Measurements from ENCODE around the gene ATG2A. TPM values are rescaled to one million over a fixed set of nuclear protein-coding genes. Genes with fewer than 3 reads are reported as not detected.

Gene ATG2A
- total and polyA plus RNA-seq, 7 experiments from 2014 or later = 3.4 to 105 (median 33.5) TPM

DNA sequence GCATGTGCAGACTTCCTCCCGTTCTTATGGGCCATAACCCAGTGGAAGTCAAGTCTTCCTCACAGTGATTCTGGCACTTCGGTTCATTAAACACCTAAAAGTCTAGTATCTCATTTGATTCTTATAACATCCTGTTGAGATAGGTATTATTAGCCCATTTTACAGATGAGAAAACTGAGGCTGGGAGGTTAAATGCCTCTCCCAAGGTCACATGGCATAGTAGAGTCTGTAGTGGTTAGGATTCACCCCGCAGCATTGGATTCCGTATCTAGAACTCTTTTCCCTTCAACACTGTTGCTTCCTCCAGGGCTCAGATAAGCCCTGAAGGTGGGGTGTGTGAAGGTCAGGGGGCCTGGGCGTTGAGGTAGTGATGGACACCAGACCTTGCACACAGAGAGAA is 15.3 kb upstream of the ATG2A start:
- ATAC-seq (no peak), DNase-seq (no peak)
- no peaks in the 10 kb centered on the region for H3K4me1 ChIP-seq (ENCODE audit: control insufficient read depth in 2 of 2, insufficient read depth in 2 of 2, low read length in 2 of 2)
- no peaks in the 10 kb centered on the region for H3K27me3 ChIP-seq (ENCODE audit: control insufficient read depth in 2 of 2, insufficient read depth in 2 of 2, low read length in 2 of 2)
- no peaks in the 10 kb centered on the region for H3K9me3 ChIP-seq (ENCODE audit: control insufficient read depth in 2 of 3, low read length in 3 of 3)
- ChIA-PET CTCF (no interaction called here), POLR2A (no interaction called here)
- Mint-ChIP-seq H3K4me3 (no peak overlapping the region), H3K27me3 (no peaks in the 10 kb centered on the region), H3K36me3 (peaks cover 0 to 32% (median 16%) of the 10 kb centered on the region in 5 donors), H3K9me3 (no peaks in the 10 kb centered on the region), H3K4me1 (peaks cover 0 to 2% (median 0%) of the 10 kb centered on the region in 7 donors), H3K27ac (no peak overlapping the region)
- peaks cover 0 to 38% (median 4%) of the 10 kb centered on the region in 3 experiments for H3K36me3 ChIP-seq (ENCODE audit: control insufficient read depth in 2 of 3, insufficient read depth in 3 of 3, low read length in 3 of 3)
- no peak overlapping the region for H3K4me3 ChIP-seq (ENCODE audit: low read length)
- H3K27ac ChIP-seq (ENCODE audit: low read depth, low read length) = no peak overlapping the region
- intact Hi-C loops (cut with micrococcal nuclease) = no loop called here

DNA sequence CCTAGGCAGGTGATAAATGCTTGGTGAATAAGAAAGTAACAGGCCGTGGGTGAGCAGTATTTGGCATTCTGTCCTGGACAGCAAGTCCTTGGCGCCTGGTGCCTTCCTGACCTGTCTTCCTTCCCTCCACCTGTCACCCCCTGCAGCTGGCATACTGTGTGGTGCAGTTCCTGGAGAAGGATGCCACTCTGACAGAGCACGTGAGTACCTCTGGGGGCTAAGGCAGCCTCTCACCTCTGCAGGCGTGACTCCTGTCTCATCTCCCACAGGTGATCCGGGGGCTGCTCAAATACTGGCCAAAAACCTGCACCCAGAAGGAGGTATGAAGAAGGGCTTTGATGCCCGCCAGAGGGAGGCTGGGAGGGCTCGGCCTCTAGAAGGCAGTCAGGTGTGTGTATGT is 14.3 kb upstream of the ATG2A start:
- Histone ChIP-seq H3K4me1 (ENCODE audit: control insufficient read depth in 2 of 2, insufficient read depth in 2 of 2, low read length in 2 of 2) (no peaks in the 10 kb centered on the region), H3K4me3 (ENCODE audit: low read length) (no peak overlapping the region), H3K9me3 (ENCODE audit: control insufficient read depth in 2 of 3, low read length in 3 of 3) (no peaks in the 10 kb centered on the region), H3K27me3 (ENCODE audit: control insufficient read depth in 2 of 2, insufficient read depth in 2 of 2, low read length in 2 of 2) (no peaks in the 10 kb centered on the region), H3K36me3 (ENCODE audit: control insufficient read depth in 2 of 3, insufficient read depth in 3 of 3, low read length in 3 of 3) (peaks cover 0 to 38% (median 4%) of the 10 kb centered on the region in 3 experiments), H3K27ac (ENCODE audit: low read depth, low read length) (no peak overlapping the region)
- Mint-ChIP-seq H3K27me3 (no peaks in the 10 kb centered on the region), H3K27ac (no peak overlapping the region), H3K36me3 (peaks cover 0 to 37% (median 16%) of the 10 kb centered on the region in 5 donors), H3K9me3 (no peaks in the 10 kb centered on the region), H3K4me1 (peaks cover 0 to 4% (median 0%) of the 10 kb centered on the region in 7 donors), H3K4me3 (no peak overlapping the region)
- intact Hi-C loops (cut with micrococcal nuclease) = no loop called here
- CTCF ChIA-PET = no interaction called here
- ATAC-seq = no peak
- POLR2A ChIA-PET = no interaction called here
- no peak for DNase-seq

DNA sequence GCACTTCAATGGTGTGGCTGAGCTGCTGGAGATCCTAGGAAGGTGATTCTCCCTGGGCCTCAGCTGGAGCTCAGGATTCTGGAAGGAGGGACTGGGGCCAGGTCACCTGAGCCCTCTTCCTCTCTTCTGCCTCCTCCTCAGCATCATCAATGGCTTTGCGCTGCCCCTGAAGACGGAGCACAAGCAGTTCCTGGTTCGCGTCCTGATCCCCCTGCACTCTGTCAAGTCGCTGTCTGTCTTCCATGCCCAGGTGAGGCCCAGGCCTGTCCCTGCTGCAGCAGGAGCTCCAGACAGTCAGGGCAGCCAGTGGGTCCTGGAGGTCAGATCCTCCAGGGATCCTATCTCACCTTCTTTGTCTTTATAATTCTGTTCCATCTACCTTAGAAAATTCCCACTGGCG is 13.3 kb upstream of the ATG2A start:
- peaks cover 0 to 6% (median 2%) of the 10 kb centered on the region in 7 donors for H3K4me1 Mint-ChIP-seq
- Histone ChIP-seq H3K27me3 (ENCODE audit: control insufficient read depth in 2 of 2, insufficient read depth in 2 of 2, low read length in 2 of 2) (no peaks in the 10 kb centered on the region), H3K9me3 (ENCODE audit: control insufficient read depth in 2 of 3, low read length in 3 of 3) (no peaks in the 10 kb centered on the region), H3K4me3 (ENCODE audit: low read length) (no peak overlapping the region), H3K27ac (ENCODE audit: low read depth, low read length) (no peak overlapping the region), H3K36me3 (ENCODE audit: control insufficient read depth in 2 of 3, insufficient read depth in 3 of 3, low read length in 3 of 3) (peaks cover 0 to 38% (median 4%) of the 10 kb centered on the region in 3 experiments), H3K4me1 (ENCODE audit: control insufficient read depth in 2 of 2, insufficient read depth in 2 of 2, low read length in 2 of 2) (peaks cover 0 to 2% of the 10 kb centered on the region in 2 donors)
- no peaks in the 10 kb centered on the region for H3K9me3 Mint-ChIP-seq
- no peak overlapping the region for H3K27ac Mint-ChIP-seq
- ATAC-seq (no peak), DNase-seq (no peak)
- no peak overlapping the region for H3K4me3 Mint-ChIP-seq
- ChIA-PET POLR2A (no interaction called here), CTCF (no interaction called here)
- intact Hi-C loops (cut with micrococcal nuclease) = no loop called here
- peaks cover 0 to 37% (median 16%) of the 10 kb centered on the region in 5 donors for H3K36me3 Mint-ChIP-seq
- no peaks in the 10 kb centered on the region for H3K27me3 Mint-ChIP-seq

DNA sequence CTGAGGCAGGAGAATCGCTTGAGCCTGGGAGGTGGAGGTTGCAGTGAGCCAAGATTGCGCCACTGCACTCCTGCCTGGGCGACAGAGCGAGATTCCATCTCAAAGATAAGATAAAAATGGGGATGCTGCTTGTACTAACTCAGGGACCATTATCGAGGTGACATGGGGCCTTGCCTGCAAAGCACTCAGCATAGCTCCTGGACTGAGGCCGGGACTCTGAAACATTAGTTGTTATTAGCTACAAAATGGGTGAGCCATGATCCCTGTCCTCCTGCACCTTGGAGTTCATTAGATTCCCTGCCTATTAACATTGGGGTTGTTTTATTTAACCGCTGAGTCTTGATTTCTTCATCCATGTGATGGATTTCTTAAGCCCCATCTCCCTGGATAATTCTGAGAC is 12.6 kb upstream of the ATG2A start:
- Mint-ChIP-seq H3K4me3 (no peak overlapping the region), H3K27me3 (no peaks in the 10 kb centered on the region), H3K36me3 (peaks cover 0 to 37% (median 16%) of the 10 kb centered on the region in 5 donors), H3K9me3 (no peaks in the 10 kb centered on the region), H3K4me1 (peaks cover 0 to 11% (median 7%) of the 10 kb centered on the region in 7 donors), H3K27ac (peak overlapping the region in 1 of 9 donors; percentile 65)
- ATAC-seq (no peak), DNase-seq (no peak)
- Histone ChIP-seq H3K4me3 (ENCODE audit: low read length) (no peak overlapping the region), H3K27me3 (ENCODE audit: control insufficient read depth in 2 of 2, insufficient read depth in 2 of 2, low read length in 2 of 2) (no peaks in the 10 kb centered on the region), H3K4me1 (ENCODE audit: control insufficient read depth in 2 of 2, insufficient read depth in 2 of 2, low read length in 2 of 2) (peaks cover 0 to 8% of the 10 kb centered on the region in 2 donors), H3K9me3 (ENCODE audit: control insufficient read depth in 2 of 3, low read length in 3 of 3) (no peaks in the 10 kb centered on the region), H3K36me3 (ENCODE audit: control insufficient read depth in 2 of 3, insufficient read depth in 3 of 3, low read length in 3 of 3) (peaks cover 0 to 38% (median 4%) of the 10 kb centered on the region in 3 experiments), H3K27ac (ENCODE audit: low read depth, low read length) (no peak overlapping the region)
- intact Hi-C loops (cut with micrococcal nuclease) = no loop called here
- ChIA-PET CTCF (no interaction called here), POLR2A (no interaction called here)

DNA sequence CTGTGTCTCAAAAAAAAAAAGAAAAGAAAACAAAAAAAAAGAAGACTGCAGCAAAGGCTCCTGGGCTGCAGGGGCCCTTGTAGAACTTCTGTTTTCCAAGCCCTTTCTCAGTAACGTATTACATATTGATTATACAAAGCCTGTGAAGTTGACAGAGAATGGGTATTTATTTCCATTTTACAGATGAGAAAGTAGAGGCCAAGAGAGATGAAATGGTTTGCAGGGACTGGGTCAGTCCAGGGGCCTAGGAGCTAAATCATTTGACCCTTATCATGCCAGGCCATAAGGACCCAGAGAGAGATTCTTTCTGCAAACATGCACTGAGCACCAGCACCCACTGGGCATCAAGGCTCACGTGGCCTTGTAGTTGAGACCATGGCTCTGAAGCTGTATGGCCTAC is 11.9 kb upstream of the ATG2A start:
- intact Hi-C loops (cut with micrococcal nuclease) = no loop called here
- ATAC-seq = no peak
- ChIA-PET CTCF (no interaction called here), POLR2A (no interaction called here)
- no peak overlapping the region for H3K27ac Mint-ChIP-seq
- Histone ChIP-seq H3K27ac (ENCODE audit: low read depth, low read length) (no peak overlapping the region), H3K27me3 (ENCODE audit: control insufficient read depth in 2 of 2, insufficient read depth in 2 of 2, low read length in 2 of 2) (no peaks in the 10 kb centered on the region), H3K36me3 (ENCODE audit: control insufficient read depth in 2 of 3, insufficient read depth in 3 of 3, low read length in 3 of 3) (peaks cover 0 to 38% (median 4%) of the 10 kb centered on the region in 3 experiments), H3K4me3 (ENCODE audit: low read length) (no peak overlapping the region), H3K9me3 (ENCODE audit: control insufficient read depth in 2 of 3, low read length in 3 of 3) (no peaks in the 10 kb centered on the region), H3K4me1 (ENCODE audit: control insufficient read depth in 2 of 2, insufficient read depth in 2 of 2, low read length in 2 of 2) (peaks cover 5 to 8% of the 10 kb centered on the region in 2 donors)
- no peak for DNase-seq
- peaks cover 0 to 37% (median 16%) of the 10 kb centered on the region in 5 donors for H3K36me3 Mint-ChIP-seq
- peaks cover 5 to 16% (median 12%) of the 10 kb centered on the region in 7 donors for H3K4me1 Mint-ChIP-seq
- H3K27me3 Mint-ChIP-seq = no peaks in the 10 kb centered on the region
- H3K4me3 Mint-ChIP-seq = no peak overlapping the region
- H3K9me3 Mint-ChIP-seq = no peaks in the 10 kb centered on the region

DNA sequence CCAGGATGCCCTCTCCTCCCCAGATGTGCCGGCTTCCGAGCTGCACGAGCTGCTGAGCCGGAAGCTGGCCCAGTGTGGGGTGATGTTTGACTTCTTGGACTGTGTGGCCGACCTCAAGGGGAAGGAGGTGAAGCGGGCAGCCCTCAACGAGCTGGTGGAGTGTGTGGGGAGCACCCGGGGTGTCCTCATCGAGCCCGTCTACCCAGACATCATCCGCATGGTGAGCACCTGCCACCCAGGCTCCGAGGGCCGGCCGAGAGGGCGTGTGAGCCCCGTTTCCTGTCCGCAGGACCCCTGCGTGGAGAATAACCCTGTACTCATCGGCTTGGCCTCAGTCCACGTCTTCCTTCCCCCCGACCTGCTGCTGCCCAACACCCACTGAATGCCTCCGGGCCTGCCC is 9.7 kb upstream of the ATG2A start:
- peaks cover 0 to 21% (median 0%) of the 10 kb centered on the region in 3 experiments for H3K36me3 ChIP-seq (ENCODE audit: control insufficient read depth in 2 of 3, insufficient read depth in 3 of 3, low read length in 3 of 3)
- Mint-ChIP-seq H3K4me3 (peak overlapping the region in 7 of 10 donors; percentile 17 to 92 (median 48)), H3K9me3 (no peaks in the 10 kb centered on the region), H3K4me1 (peaks cover 9 to 24% (median 14%) of the 10 kb centered on the region in 7 donors), H3K27me3 (no peaks in the 10 kb centered on the region), H3K27ac (peak overlapping the region in 1 of 9 donors; percentile 66), H3K36me3 (peaks cover 0 to 28% (median 8%) of the 10 kb centered on the region in 5 donors)
- no peak overlapping the region for H3K27ac ChIP-seq (ENCODE audit: low read depth, low read length)
- ATAC-seq (no peak), DNase-seq (no peak)
- ChIA-PET CTCF (no interaction called here), POLR2A (no interaction called here)
- intact Hi-C loops (cut with micrococcal nuclease) = no loop called here
- H3K4me3 ChIP-seq (ENCODE audit: low read length) = no peak overlapping the region
- H3K4me1 ChIP-seq (ENCODE audit: control insufficient read depth in 2 of 2, insufficient read depth in 2 of 2, low read length in 2 of 2) = peaks cover 11 to 15% of the 10 kb centered on the region in 2 donors
- H3K9me3 ChIP-seq (ENCODE audit: control insufficient read depth in 2 of 3, low read length in 3 of 3) = no peaks in the 10 kb centered on the region
- no peaks in the 10 kb centered on the region for H3K27me3 ChIP-seq (ENCODE audit: control insufficient read depth in 2 of 2, insufficient read depth in 2 of 2, low read length in 2 of 2)

All from naive thymus-derived CD4-positive, alpha-beta T cell (primary cell).